Suppressor macrophage treated with lipopolysaccharide for 1 hour (primary cell): Measurements from ENCODE around the gene MAGI2.
A peak's percentile ranks its signal among the peaks of the same experiment; 100 is the strongest.

Experiments
- DNase-seq, 3 donors: peaks; one replicate each; pipeline ENCODE4 v3.0.0-alpha.2; 2020 to 2022

MAGI2 gene

GRCh38 chr7:78198756-78199155 lies 1254.7 kb downstream of the MAGI2 start:
- no peak for DNase-seq

GRCh38 chr7:78197447-78197846 lies 1256.0 kb downstream of the MAGI2 start:
- peak in 1 of 3 donors; percentile 8 for DNase-seq

GRCh38 chr7:78195281-78195680 lies 1258.2 kb downstream of the MAGI2 start:
- DNase-seq, result no peak

GRCh38 chr7:78194611-78195010 lies 1258.9 kb downstream of the MAGI2 start:
- DNase-seq, result no peak

- DNase-seq, result no peak
Measured at GRCh38 chr7:78191475-78192079, 1261.9 kb downstream of the MAGI2 start.

GRCh38 chr7:78189762-78190161 lies 1263.7 kb downstream of the MAGI2 start:
- peak in 1 of 3 donors; percentile 4 for DNase-seq

GRCh38 chr7:78185149-78185745 lies 1268.2 kb downstream of the MAGI2 start:
- no peak for DNase-seq

- DNase-seq, result no peak
Measured at GRCh38 chr7:78184299-78184698, 1269.2 kb downstream of the MAGI2 start.

GRCh38 chr7:78179827-78180477 lies 1273.5 kb downstream of the MAGI2 start:
- DNase-seq, result no peak

- DNase-seq, result no peak
Measured at GRCh38 chr7:78179211-78179610, 1274.3 kb downstream of the MAGI2 start.

GRCh38 chr7:78178319-78178718 lies 1275.1 kb downstream of the MAGI2 start:
- no peak for DNase-seq

GRCh38 chr7:78176171-78176570 lies 1277.3 kb downstream of the MAGI2 start:
- no peak for DNase-seq

GRCh38 chr7:78175330-78176100 lies 1278.0 kb downstream of the MAGI2 start:
- DNase-seq, result no peak

GRCh38 chr7:78173666-78174065 lies 1279.8 kb downstream of the MAGI2 start:
- DNase-seq, result no peak

- no peak for DNase-seq
Measured at GRCh38 chr7:78172933-78173591, 1280.4 kb downstream of the MAGI2 start.

GRCh38 chr7:78172267-78172757 lies 1281.2 kb downstream of the MAGI2 start:
- no peak for DNase-seq

GRCh38 chr7:78171398-78171797 lies 1282.1 kb downstream of the MAGI2 start:
- no peak for DNase-seq

GRCh38 chr7:78170815-78171214 lies 1282.7 kb downstream of the MAGI2 start:
- no peak for DNase-seq

- no peak for DNase-seq
Measured at GRCh38 chr7:78169992-78170391, 1283.5 kb downstream of the MAGI2 start.

- DNase-seq, result no peak
Measured at GRCh38 chr7:78168865-78169264, 1284.6 kb downstream of the MAGI2 start.

GRCh38 chr7:78167860-78168259 lies 1285.6 kb downstream of the MAGI2 start:
- DNase-seq, result no peak

- no peak for DNase-seq
Measured at GRCh38 chr7:78165854-78166253, 1287.6 kb downstream of the MAGI2 start.

- no peak for DNase-seq
Measured at GRCh38 chr7:78165454-78165853, 1288.0 kb downstream of the MAGI2 start.
